Fibroblast of lung (primary cell): ENCODE results near the gene LILRB4. TPM values are rescaled to one million over a fixed set of nuclear protein-coding genes. Genes with fewer than 3 reads are reported as not detected.

ENCODE experiments used
- polyA plus RNA-seq, 2 donors: library from polyadenylated mRNA; depleted of rRNA in 1 of 2; stranded (reverse) in 1 of 2; unstranded in 1 of 2; fragments of >200 nt; gene quantifications; 2 replicates each; pipeline ENCODE4 v1.2.1, GENCODE V29; 2011 to 2012; ENCODE audit warnings: missing spikeins in 1 of 2
- total RNA-seq: library from RNA; depleted of rRNA; stranded (reverse); fragments of >200 nt; gene quantifications from 2 replicates; pipeline ENCODE4 v1.2.1, GENCODE V29; 2014

Gene LILRB4
- total and polyA plus RNA-seq, 2 donors (not counting 1 experiment from before 2014, with no cell fraction given), result not detected

Other genes starting within 250 kb of the LILRB4 start
- not detected in 2 replicates for gene TTYH1, start 247.5 kb upstream of the LILRB4 start, total RNA-seq
- gene TTYH1, start 247.5 kb upstream of the LILRB4 start, polyA plus RNA-seq, result not detected in 2 replicates
- 20.8 and 32.4 TPM in 2 replicates for gene LENG8, start 213.8 kb upstream of the LILRB4 start, total RNA-seq
- gene LENG8, start 213.8 kb upstream of the LILRB4 start, polyA plus RNA-seq, result 11.0 and 12.7 TPM in 2 replicates
- gene LENG9, start 199.2 kb upstream of the LILRB4 start, total RNA-seq, result 14.6 and 16.7 TPM in 2 replicates
- 0.46 and 0.84 TPM in 2 replicates for gene LENG9, start 199.2 kb upstream of the LILRB4 start, polyA plus RNA-seq
- gene CDC42EP5, start 189.7 kb upstream of the LILRB4 start, total RNA-seq, result 14.7 and 15.9 TPM in 2 replicates
- 3.4 and 7.2 TPM in 2 replicates for gene CDC42EP5, start 189.7 kb upstream of the LILRB4 start, polyA plus RNA-seq
- gene LAIR2, start 160.2 kb upstream of the LILRB4 start, total RNA-seq, result not detected in 2 replicates
- not detected in 2 replicates for gene LAIR2, start 160.2 kb upstream of the LILRB4 start, polyA plus RNA-seq
- gene LILRA2, start 89.2 kb upstream of the LILRB4 start, total RNA-seq, result not detected in 2 replicates
- gene LILRA2, start 89.2 kb upstream of the LILRB4 start, polyA plus RNA-seq, result not detected in 2 replicates
- gene LILRA1, start 69.4 kb upstream of the LILRB4 start, total RNA-seq, result not detected in 2 replicates
- gene LILRA1, start 69.4 kb upstream of the LILRB4 start, polyA plus RNA-seq, result not detected in 2 replicates
- not detected in 2 replicates for gene LILRB1, start 32.5 kb upstream of the LILRB4 start, total RNA-seq
- gene LILRB1, start 32.5 kb upstream of the LILRB4 start, polyA plus RNA-seq, result not detected in 2 replicates
- gene KIR3DL3, start 61.5 kb downstream of the LILRB4 start, total RNA-seq, result not detected in 2 replicates
- gene KIR3DL3, start 61.5 kb downstream of the LILRB4 start, polyA plus RNA-seq, result not detected in 2 replicates
- not detected in 2 replicates for gene KIR2DL3, start 75.5 kb downstream of the LILRB4 start, total RNA-seq
- not detected in 2 replicates for gene KIR2DL3, start 75.5 kb downstream of the LILRB4 start, polyA plus RNA-seq
- not detected in 2 replicates for gene KIR2DL1, start 106.8 kb downstream of the LILRB4 start, total RNA-seq
- gene KIR2DL1, start 106.8 kb downstream of the LILRB4 start, polyA plus RNA-seq, result not detected in 2 replicates
- gene KIR2DL4, start 140.6 kb downstream of the LILRB4 start, total RNA-seq, result not detected in 2 replicates
- not detected in 2 replicates for gene KIR2DL4, start 140.6 kb downstream of the LILRB4 start, polyA plus RNA-seq
- gene KIR3DL1, start 153.5 kb downstream of the LILRB4 start, total RNA-seq, result not detected in 2 replicates
- gene KIR3DL1, start 153.5 kb downstream of the LILRB4 start, polyA plus RNA-seq, result not detected in 2 replicates
- not detected in 2 replicates for gene KIR2DS4, start 169.7 kb downstream of the LILRB4 start, total RNA-seq
- not detected in 2 replicates for gene KIR2DS4, start 169.7 kb downstream of the LILRB4 start, polyA plus RNA-seq
- gene KIR3DL2, start 187.5 kb downstream of the LILRB4 start, total RNA-seq, result not detected in 2 replicates
- gene KIR3DL2, start 187.5 kb downstream of the LILRB4 start, polyA plus RNA-seq, result not detected in 2 replicates
- gene FCAR, start 211.2 kb downstream of the LILRB4 start, total RNA-seq, result not detected in 2 replicates
- not detected in 2 replicates for gene FCAR, start 211.2 kb downstream of the LILRB4 start, polyA plus RNA-seq
- not detected in 2 replicates for gene NCR1, start 243.2 kb downstream of the LILRB4 start, total RNA-seq
- gene NCR1, start 243.2 kb downstream of the LILRB4 start, polyA plus RNA-seq, result not detected in 2 replicates